H1 (cell line): ENCODE measurements around the gene SNX30. TPM values are rescaled to one million over a fixed set of nuclear protein-coding genes. Genes with fewer than 3 reads are reported as not detected.

ENCODE experiments used
- CTCF ChIA-PET: fragments of 300-600 bp; sonication (Branson Sonifier 250); formaldehyde crosslinking; loops from one replicate; lab custom pipeline; 2021; ENCODE audit not compliant: partially characterized antibody; lab: Charles Lee
- POLR2A ChIA-PET: fragments of 300-600 bp; sonication (Branson Sonifier 250); formaldehyde crosslinking; loops from one replicate; lab custom pipeline; 2021; ENCODE audit warnings: inconsistent platforms; ENCODE audit not compliant: partially characterized antibody; lab: Charles Lee
- DNase-seq, 2 experiments: peaks; one replicate each; pipeline versions ENCODE4 v3.0.0 to v3.0.0-alpha.2; 2010 to 2022; ENCODE audit warnings: low spot score in 2 of 2, low read depth in 1 of 2, mixed read lengths in 1 of 2
- FAIRE-seq: peaks from 2 replicates; lab custom pipeline; 2011; peaks lifted over from hg19 to GRCh38; lab: Jason Lieb, UNC
- H2AFZ ChIP-seq: 2 replicates; pipeline ENCODE4 v1.8.1; 2012; ENCODE audit warnings: low read length, inconsistent platforms
- H2AK5ac ChIP-seq: 2 replicates; pipeline ENCODE4 v1.6.1; 2013; ENCODE audit warnings: low read depth, low read length
- H2BK120ac ChIP-seq: replicated peaks from 2 replicates; pipeline ENCODE3; 2013; ENCODE audit warnings: low read depth, low read length, inconsistent platforms
- H2BK12ac ChIP-seq: 2 replicates; pipeline ENCODE4 v1.6.1; 2013; ENCODE audit warnings: low read depth, low read length
- H2BK15ac ChIP-seq: 2 replicates; pipeline ENCODE4 v1.6.1; 2013; ENCODE audit warnings: low read length
- H2BK20ac ChIP-seq: 2 replicates; pipeline ENCODE4 v1.6.1; 2013; ENCODE audit warnings: low read length
- H2BK5ac ChIP-seq: 2 replicates; pipeline ENCODE4 v1.6.1; 2013; ENCODE audit warnings: low read depth, low read length
- H3K14ac ChIP-seq: 2 replicates; pipeline ENCODE4 v1.6.1; 2013; ENCODE audit warnings: inconsistent platforms; ENCODE audit not compliant: insufficient read length
- H3K18ac ChIP-seq: 2 replicates; pipeline ENCODE4 v1.6.1; 2013; ENCODE audit warnings: low read length; ENCODE audit errors: extremely low read depth
- H3K23ac ChIP-seq: 2 replicates; pipeline ENCODE4 v1.6.1; 2013; ENCODE audit warnings: inconsistent platforms; ENCODE audit not compliant: insufficient read length
- H3K23me2 ChIP-seq: 2 replicates; pipeline ENCODE4 v1.6.1; 2013; ENCODE audit warnings: low read depth, low read length
- H3K27ac ChIP-seq: 2 replicates; pipeline ENCODE4 v1.6.1; 2011; ENCODE audit warnings: low read depth, low read length, inconsistent platforms
- H3K27me3 ChIP-seq, 4 experiments: replicated peaks in 1 of 4; 1 replicate in 1 of 4; 2 replicates in 3 of 4; pipeline versions ENCODE4 v1.6.1 to v1.8.1; 2011 to 2013; ENCODE audit warnings: low read length in 3 of 4, mild to moderate bottlenecking in 3 of 4, inconsistent platforms in 2 of 4, mixed read lengths in 2 of 4, moderate library complexity in 1 of 4; ENCODE audit not compliant: control insufficient read depth in 3 of 4, insufficient read depth in 3 of 4; ENCODE audit errors: extremely low read depth in 1 of 4
- H3K36me3 ChIP-seq, 4 experiments: 2 replicates each; pipeline versions ENCODE4 v1.6.1 to v1.8.1; 2011 to 2013; ENCODE audit warnings: mild to moderate bottlenecking in 4 of 4, low read length in 3 of 4, moderate library complexity in 2 of 4, control low read depth in 1 of 4, inconsistent platforms in 1 of 4; ENCODE audit not compliant: insufficient read depth in 4 of 4, control insufficient read depth in 2 of 4
- H3K4ac ChIP-seq: replicated peaks from 2 replicates; pipeline ENCODE3; 2013; ENCODE audit warnings: low read length, low read depth, mixed read lengths, inconsistent platforms; ENCODE audit not compliant: insufficient read length
- H3K4me1 ChIP-seq, 4 experiments: replicated peaks in 1 of 4; 1 replicate in 1 of 4; 2 replicates in 3 of 4; pipeline versions ENCODE4 v1.6.1 to v1.8.1; 2011 to 2013; ENCODE audit warnings: low read length in 3 of 4, inconsistent platforms in 2 of 4, mixed read lengths in 1 of 4; ENCODE audit not compliant: insufficient read depth in 4 of 4, control insufficient read depth in 3 of 4
- H3K4me2 ChIP-seq, 2 experiments: 2 replicates each; pipeline versions ENCODE4 v1.6.1 to v1.8.1; 2011 to 2013; ENCODE audit warnings: low read depth in 2 of 2, low read length in 2 of 2, control low read depth in 1 of 2, inconsistent platforms in 1 of 2, mild to moderate bottlenecking in 1 of 2; ENCODE audit not compliant: insufficient read depth in 1 of 2
- H3K4me3 ChIP-seq, 4 experiments: fragments of 200-600, 300-600 bp in 1 of 4; sonication (generic), shearing (Covaris generic), sonication (Bioruptor Twin) in 1 of 4; 2 replicates each; pipeline versions ENCODE4 v1.5.1 to v1.8.1; 2011 to 2016; ENCODE audit warnings: low read length in 4 of 4, low read depth in 3 of 4, control low read depth in 2 of 4, inconsistent platforms in 2 of 4, mild to moderate bottlenecking in 2 of 4, mixed read lengths in 1 of 4, moderate library complexity in 1 of 4; ENCODE audit not compliant: insufficient read depth in 2 of 4; ENCODE audit errors: extremely low read depth in 1 of 4
- H3K56ac ChIP-seq: replicated peaks from 2 replicates; pipeline ENCODE3; 2013; ENCODE audit warnings: low read depth, mild to moderate bottlenecking, mixed read lengths, low read length, inconsistent platforms; ENCODE audit not compliant: insufficient read length
- H3K79me1 ChIP-seq: 2 replicates; pipeline ENCODE4 v1.6.1; 2013; ENCODE audit warnings: low read depth, low read length, control low read depth
- H3K79me2 ChIP-seq, 2 experiments: 2 replicates each; pipeline versions ENCODE4 v1.6.1 to v1.8.1; 2012 to 2013; ENCODE audit warnings: low read length in 2 of 2, mild to moderate bottlenecking in 2 of 2, inconsistent platforms in 1 of 2; ENCODE audit not compliant: insufficient read depth in 2 of 2, control insufficient read depth in 1 of 2
- H3K9ac ChIP-seq, 4 experiments: replicated peaks in 1 of 4; 1 replicate in 1 of 4; 2 replicates in 3 of 4; pipeline versions ENCODE4 v1.6.1 to v1.8.1; 2011 to 2013; ENCODE audit warnings: low read depth in 3 of 4, low read length in 3 of 4, control low read depth in 2 of 4, mild to moderate bottlenecking in 2 of 4, moderate library complexity in 2 of 4, inconsistent platforms in 1 of 4; ENCODE audit errors: extremely low read depth in 1 of 4
- H3K9me3 ChIP-seq, 2 experiments: 2 replicates each; pipeline versions ENCODE4 v1.6.1 to v1.8.1; 2012 to 2013; ENCODE audit warnings: mild to moderate bottlenecking in 2 of 2, moderate library complexity in 2 of 2, control low read depth in 1 of 2, inconsistent platforms in 1 of 2, low read depth in 1 of 2, low read length in 1 of 2, mixed read lengths in 1 of 2; ENCODE audit not compliant: insufficient read depth in 2 of 2
- H4K20me1 ChIP-seq, 2 experiments: replicated peaks in 1 of 2; 2 replicates each; pipeline versions ENCODE3 to v1.8.1; 2011 to 2013; ENCODE audit warnings: inconsistent platforms in 2 of 2, low read length in 2 of 2, mild to moderate bottlenecking in 1 of 2; ENCODE audit not compliant: insufficient read depth in 2 of 2, control insufficient read depth in 1 of 2
- H4K5ac ChIP-seq: 2 replicates; pipeline ENCODE4 v1.6.1; 2013; ENCODE audit warnings: low read length, low read depth, mixed read lengths, inconsistent platforms; ENCODE audit not compliant: insufficient read length
- H4K8ac ChIP-seq: 2 replicates; pipeline ENCODE4 v1.8.0; 2013; ENCODE audit warnings: mild to moderate bottlenecking, moderate library complexity, low read length, inconsistent platforms; ENCODE audit not compliant: insufficient read depth; ENCODE audit errors: extremely low read depth
- H4K91ac ChIP-seq: replicated peaks from 2 replicates; pipeline ENCODE3; 2013; ENCODE audit warnings: low read length, mixed read lengths, inconsistent platforms; ENCODE audit not compliant: insufficient read length
- ASH2L ChIP-seq: fragments of 200-600, 300-600 bp; sonication (generic); IDR thresholded peaks from one replicate; pipeline ENCODE4 v1.7.1; 2017; ENCODE audit warnings: low read length
- SAP30 ChIP-seq: fragments of 300-600 bp; sonication (generic); IDR thresholded peaks from 2 replicates; pipeline ENCODE4 v1.7.1; 2012; ENCODE audit warnings: low read length, moderate library complexity, mild to moderate bottlenecking, inconsistent platforms; ENCODE audit not compliant: insufficient read depth, insufficient replicate concordance
- SIN3A ChIP-seq, 2 experiments: IDR thresholded peaks in 1 of 2; conservative IDR thresholded peaks in 1 of 2; 2 replicates each; pipeline ENCODE4 v1.6.1; 2011 to 2012; ENCODE audit warnings: low read length in 2 of 2, improper control_type of control experiment in 1 of 2, low read depth in 1 of 2, mild to moderate bottlenecking in 1 of 2
- SP2 ChIP-seq: IDR thresholded peaks from 2 replicates; pipeline ENCODE4 v1.6.1; 2012; ENCODE audit warnings: mild to moderate bottlenecking, low read length, inconsistent platforms
- SP4 ChIP-seq: IDR thresholded peaks from 2 replicates; pipeline ENCODE4 v1.6.1; 2012; ENCODE audit warnings: low read length, inconsistent platforms
- ZNF274 ChIP-seq: IDR thresholded peaks from 2 replicates; pipeline ENCODE4 v1.7.0; 2012; ENCODE audit warnings: low read length, borderline replicate concordance; ENCODE audit errors: extremely low read depth
- WGBS, 2 experiments: shearing (Covaris generic) in 1 of 2; methylation state at CpG; one replicate each; pipeline versions ENCODE4 v1.1.6 to v1.1.7; 2013 to 2015; ENCODE audit warnings: low lambda C conversion rate in 2 of 2, mixed read lengths in 2 of 2, inconsistent platforms in 1 of 2, low coverage in 1 of 2, missing lambda C conversion rate in 1 of 2; ENCODE audit not compliant: insufficient replicate concordance in 2 of 2, insufficient coverage in 1 of 2, insufficient read length in 1 of 2; ENCODE audit errors: extremely low coverage in 1 of 2, missing lambda C conversion rate in 1 of 2; 5-methylcytosine and 5-hydroxymethylcytosine counted together
- polyA plus RNA-seq, 7 experiments: library from polyadenylated mRNA; depleted of rRNA in 3 of 7; stranded (reverse) in 5 of 7; unstranded in 2 of 7; fragments of >200 nt in 5 of 7; fragments of 200-250 nt in 2 of 7; gene quantifications; 1 replicate in 5 of 7; 2 replicates in 1 of 7; 4 replicates in 1 of 7; pipeline versions ENCODE4 v1.2.1 to v1.2.3, GENCODE V29; 2011 to 2013; ENCODE audit warnings: missing spikeins in 2 of 7, mixed read lengths in 2 of 7
- total RNA-seq: library from RNA; stranded (reverse); fragmentation: NEBNext Ultra II Directional; extraction: Animal tissue kit (Norgen Biotek cat#: 25700); gene quantifications from 2 replicates; pipeline ENCODE4 v1.2.1, GENCODE V29; 2021

Gene SNX30
- total and polyA plus RNA-seq, 2 of the 8 experiments (the other 6 are each of a cell fraction or from before 2014, with no cell fraction given) = 4.0 to 12.2 TPM

DNA sequence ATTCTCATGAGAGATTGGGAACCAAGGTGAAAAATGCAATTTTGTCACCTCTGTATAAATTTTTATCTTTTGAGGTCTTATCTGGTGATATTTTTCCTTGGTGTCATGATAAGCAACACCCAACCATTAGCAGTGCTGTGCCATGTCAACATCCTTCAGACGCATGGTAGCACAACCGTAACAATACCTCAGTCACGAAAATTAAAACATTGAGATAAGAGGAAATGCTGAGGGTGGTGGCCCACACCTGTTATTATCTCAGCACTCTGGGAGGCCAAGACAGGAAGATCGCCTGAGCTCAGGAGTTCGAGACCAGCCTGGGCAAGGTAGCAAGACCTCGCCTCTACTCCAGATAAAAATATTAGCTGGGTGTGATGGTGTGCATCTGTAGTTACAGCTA is 107.4 kb downstream of the SNX30 start:
- Histone ChIP-seq H4K8ac (no peak overlapping the region), H3K18ac (no peak overlapping the region), H2BK120ac (no peak overlapping the region), H3K4me3 (no peak overlapping the region), H3K9me3 (no peaks in the 10 kb centered on the region), H3K79me1 (peaks cover 2% of the 10 kb centered on the region; the same call in 1 of the 2 replicates), H3K27ac (no peak overlapping the region), H3K23ac (no peak overlapping the region), H3K79me2 (no peaks in the 10 kb centered on the region), H3K9ac (no peak overlapping the region), H2BK15ac (no peak overlapping the region), H2BK5ac (no peak overlapping the region), H3K36me3 (no peaks in the 10 kb centered on the region; a peak in 1 of 8 replicates), H3K27me3 (no peaks in the 10 kb centered on the region), H2AK5ac (no peak overlapping the region), H3K4me1 (no peaks in the 10 kb centered on the region; a peak in 1 of 7 replicates), H2BK12ac (no peak overlapping the region), H3K23me2 (no peaks in the 10 kb centered on the region; the same call in 1 of the 2 replicates), H3K4me2 (no peak overlapping the region), H2BK20ac (no peak overlapping the region), H3K56ac (no peak overlapping the region), H4K5ac (no peak overlapping the region), H3K14ac (no peak overlapping the region), H4K91ac (no peak overlapping the region), H2AFZ (no peak overlapping the region), H3K4ac (no peak overlapping the region), H4K20me1 (peaks cover 0 to 5% of the 10 kb centered on the region in 2 experiments)
- FAIRE-seq = no peak
- TF ChIP-seq SIN3A (conservative IDR thresholded peaks at IDR 0.05 in 1 of 2, IDR thresholded peaks at IDR 0.05 in 1 of 2; ENCODE audit: low read depth in 1 of 2, low read length in 2 of 2) (no peak), ASH2L (no peak), SP2 (no peak), ZNF274 (no peak), SP4 (no peak), SAP30 (no peak)
- ChIA-PET CTCF (interaction anchor here (0.7 to 6.0 kb wide), 7 partner anchors 9 to 45 kb away, joined by 3 to 51 read pairs (median 6); no protein-coding TSS in a partner anchor), POLR2A (no interaction called here)
- DNase-seq = no peak
- WGBS, 2 experiments = 96% methylated on average over 6 of the region's 6 CpGs; no CpG with 5 or more reads in 1 of the 2 experiments
